Measurements from ENCODE around the gene GALP.

DNA sequence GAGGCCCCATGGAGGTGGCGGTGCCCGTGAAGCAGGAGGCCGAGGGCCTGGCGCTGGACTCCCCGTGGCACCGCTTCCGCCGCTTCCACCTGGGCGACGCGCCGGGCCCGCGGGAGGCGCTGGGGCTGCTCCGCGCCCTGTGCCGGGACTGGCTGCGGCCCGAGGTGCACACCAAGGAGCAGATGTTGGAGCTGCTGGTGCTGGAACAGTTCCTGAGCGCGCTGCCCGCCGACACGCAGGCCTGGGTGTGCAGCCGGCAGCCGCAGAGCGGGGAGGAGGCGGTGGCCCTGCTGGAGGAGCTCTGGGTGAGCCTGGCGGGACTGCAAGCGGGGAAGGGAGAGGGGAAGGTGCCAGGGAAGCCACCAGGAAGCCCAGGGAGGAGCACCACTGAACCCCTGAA lies 28.9 kb upstream of the GALP start:
- TF ChIP-seq TAF1 (IDR thresholded peaks at IDR 0.05; ENCODE audit: borderline replicate concordance, insufficient read depth, low read length): no peak
- TF ChIP-seq POLR2AphosphoS5 (IDR thresholded peaks at IDR 0.05; ENCODE audit: low read depth, low read length): no peak

Data from PFSK-1 (cell line).